ENCODE measurements around the gene MAST4. TPM values are rescaled to one million over a fixed set of nuclear protein-coding genes. Genes with fewer than 3 reads are reported as not detected.

MAST4 gene
- total and polyA plus RNA-seq, 2 donors from 2014 or later: 27.3 to 31.4 TPM

- FAIRE-seq (no peak), DNase-seq (no peak)
- intact Hi-C loops (cut with DNase I): no loop called here
- H3K36me3 ChIP-seq (ENCODE audit: control insufficient read depth in 2 of 3, insufficient read depth in 3 of 3, low read length in 3 of 3): no peaks in the 10 kb centered on the region
- no peak overlapping the region for H3K9ac ChIP-seq (ENCODE audit: low read length in 3 of 3)
- no peak overlapping the region for H3K27ac ChIP-seq (ENCODE audit: low read depth in 2 of 2, low read length in 2 of 2)
- no peak overlapping the region for H3K4me3 ChIP-seq (ENCODE audit: low read length in 3 of 3)
- H3K9me3 ChIP-seq (ENCODE audit: control insufficient read depth in 2 of 3, insufficient read depth in 1 of 3, low read length in 3 of 3): no peaks in the 10 kb centered on the region
- H3K4me1 ChIP-seq (ENCODE audit: control insufficient read depth in 2 of 3, insufficient read depth in 2 of 3, low read depth in 1 of 3, low read length in 3 of 3): peaks cover 0 to 6% (median 0%) of the 10 kb centered on the region in 3 donors
- no peaks in the 10 kb centered on the region for H3K27me3 ChIP-seq (ENCODE audit: control insufficient read depth, insufficient read depth, low read length)
- TF ChIP-seq CTCF (IDR thresholded peaks at IDR 0.05; ENCODE audit: borderline replicate concordance, extremely low read depth, insufficient read depth): no peak
Observed at GRCh38 chr5:67082941-67083340, 486.7 kb downstream of the MAST4 start.

- FAIRE-seq (no peak), DNase-seq (no peak)
- Histone ChIP-seq H3K4me1 (ENCODE audit: control insufficient read depth in 2 of 3, insufficient read depth in 2 of 3, low read depth in 1 of 3, low read length in 3 of 3) (peaks cover 0 to 6% (median 0%) of the 10 kb centered on the region in 3 donors), H3K36me3 (ENCODE audit: control insufficient read depth in 2 of 3, insufficient read depth in 3 of 3, low read length in 3 of 3) (peaks cover 0 to 3% (median 2%) of the 10 kb centered on the region in 3 donors), H3K9me3 (ENCODE audit: control insufficient read depth in 2 of 3, insufficient read depth in 1 of 3, low read length in 3 of 3) (no peaks in the 10 kb centered on the region), H3K27me3 (ENCODE audit: control insufficient read depth, insufficient read depth, low read length) (no peaks in the 10 kb centered on the region), H3K27ac (ENCODE audit: low read depth in 2 of 2, low read length in 2 of 2) (no peak overlapping the region), H3K9ac (ENCODE audit: low read length in 3 of 3) (no peak overlapping the region), H3K4me3 (ENCODE audit: low read length in 3 of 3) (no peak overlapping the region)
- TF ChIP-seq CTCF (IDR thresholded peaks at IDR 0.05; ENCODE audit: borderline replicate concordance, extremely low read depth, insufficient read depth): no peak
- intact Hi-C loops (cut with DNase I): no loop called here
Observed at GRCh38 chr5:67085616-67086015, 489.4 kb downstream of the MAST4 start.

- no peaks in the 10 kb centered on the region for H3K27me3 ChIP-seq (ENCODE audit: control insufficient read depth, insufficient read depth, low read length)
- FAIRE-seq: no peak
- H3K36me3 ChIP-seq (ENCODE audit: control insufficient read depth in 2 of 3, insufficient read depth in 3 of 3, low read length in 3 of 3): peaks cover 0 to 6% (median 4%) of the 10 kb centered on the region in 3 donors
- H3K9me3 ChIP-seq (ENCODE audit: control insufficient read depth in 2 of 3, insufficient read depth in 1 of 3, low read length in 3 of 3): no peaks in the 10 kb centered on the region
- TF ChIP-seq CTCF (IDR thresholded peaks at IDR 0.05; ENCODE audit: borderline replicate concordance, extremely low read depth, insufficient read depth): no peak
- DNase-seq: no peak
- no peak overlapping the region for H3K9ac ChIP-seq (ENCODE audit: low read length in 3 of 3)
- no peak overlapping the region for H3K27ac ChIP-seq (ENCODE audit: low read depth in 2 of 2, low read length in 2 of 2)
- intact Hi-C loops (cut with DNase I): no loop called here
- H3K4me1 ChIP-seq (ENCODE audit: control insufficient read depth in 2 of 3, insufficient read depth in 2 of 3, low read depth in 1 of 3, low read length in 3 of 3): peaks cover 0 to 3% (median under 1%) of the 10 kb centered on the region in 3 donors
- no peak overlapping the region for H3K4me3 ChIP-seq (ENCODE audit: low read length in 3 of 3)
Observed at GRCh38 chr5:67089200-67089725, 493.1 kb downstream of the MAST4 start.

- DNase-seq: no peak
- no peak overlapping the region for H3K9ac ChIP-seq (ENCODE audit: low read length in 3 of 3)
- no peak for TF ChIP-seq CTCF (IDR thresholded peaks at IDR 0.05; ENCODE audit: borderline replicate concordance, extremely low read depth, insufficient read depth)
- H3K9me3 ChIP-seq (ENCODE audit: control insufficient read depth in 2 of 3, insufficient read depth in 1 of 3, low read length in 3 of 3): no peaks in the 10 kb centered on the region
- peaks cover 0 to 6% (median 4%) of the 10 kb centered on the region in 3 donors for H3K36me3 ChIP-seq (ENCODE audit: control insufficient read depth in 2 of 3, insufficient read depth in 3 of 3, low read length in 3 of 3)
- peaks cover 4 to 8% (median 5%) of the 10 kb centered on the region in 3 donors for H3K4me1 ChIP-seq (ENCODE audit: control insufficient read depth in 2 of 3, insufficient read depth in 2 of 3, low read depth in 1 of 3, low read length in 3 of 3)
- no peak for FAIRE-seq
- no peak overlapping the region for H3K27ac ChIP-seq (ENCODE audit: low read depth in 2 of 2, low read length in 2 of 2)
- no peak overlapping the region for H3K4me3 ChIP-seq (ENCODE audit: low read length in 3 of 3)
- no peaks in the 10 kb centered on the region for H3K27me3 ChIP-seq (ENCODE audit: control insufficient read depth, insufficient read depth, low read length)
- intact Hi-C loops (cut with DNase I): no loop called here
Observed at GRCh38 chr5:67090040-67090439, 493.8 kb downstream of the MAST4 start.
